PC-9 (cell line): ENCODE results near the gene ANGPTL1. TPM values are rescaled to one million over a fixed set of nuclear protein-coding genes. Genes with fewer than 3 reads are reported as not detected.

Experiments
- BruUV-seq: library from RNA; stranded (reverse); fragments of 400-500 nt; replicated peaks from 2 replicates; lab custom pipeline; 2021; lab: Mats Ljungman, UMichigan
- CTCF ChIA-PET: fragments of 300-600 bp; sonication (Branson Sonifier 250); formaldehyde crosslinking; loops from one replicate; lab custom pipeline; 2022; ENCODE audit warnings: antibody characterized with exemption; lab: Charles Lee
- POLR2A ChIA-PET: fragments of 300-600 bp; sonication (Branson Sonifier 250); formaldehyde crosslinking; loops from one replicate; lab custom pipeline; 2022; ENCODE audit warnings: antibody characterized with exemption; ENCODE audit not compliant: unreplicated experiment; lab: Charles Lee
- DNase-seq, 2 experiments: peaks; one replicate each; pipeline versions ENCODE4 v3.0.0 to v3.0.0-alpha.2; 2015 to 2022; ENCODE audit warnings: mixed read lengths in 1 of 2
- H2AFZ ChIP-seq: fragments of 200-600 bp; sonication (generic); 2 replicates; pipeline ENCODE4 v1.8.1; 2017; ENCODE audit warnings: antibody characterized with exemption
- H3F3A ChIP-seq: fragments of 200-600 bp; sonication (generic); 2 replicates; pipeline ENCODE4 v1.8.1; 2017; ENCODE audit warnings: antibody characterized with exemption, mild to moderate bottlenecking, low read depth; ENCODE audit not compliant: insufficient read depth
- H3K27ac ChIP-seq: fragments of 200-600 bp; sonication (generic); 2 replicates; pipeline ENCODE4 v1.6.1; 2016; ENCODE audit warnings: mixed run types
- H3K27me3 ChIP-seq: fragments of 200-600 bp; sonication (generic); 2 replicates; pipeline ENCODE4 v1.6.1; 2016; ENCODE audit warnings: low read depth, mixed run types; ENCODE audit not compliant: insufficient read depth
- H3K36me3 ChIP-seq: fragments of 200-600 bp; sonication (generic); 2 replicates; pipeline ENCODE4 v1.6.1; 2016; ENCODE audit warnings: low read depth, mixed run types
- H3K4me1 ChIP-seq: fragments of 200-600 bp; sonication (generic); replicated peaks from 2 replicates; pipeline ENCODE4 v1.6.1; 2016; ENCODE audit warnings: mixed run types; ENCODE audit not compliant: insufficient read depth
- H3K4me2 ChIP-seq: fragments of 200-600 bp; sonication (generic); 2 replicates; pipeline ENCODE4 v1.6.1; 2017; ENCODE audit warnings: mixed run types
- H3K4me3 ChIP-seq: fragments of 200-600 bp; sonication (generic); 2 replicates; pipeline ENCODE4 v1.6.1; 2016; ENCODE audit warnings: mixed run types
- H3K79me2 ChIP-seq: fragments of 200-600 bp; sonication (generic); 2 replicates; pipeline ENCODE4 v1.6.1; 2017; ENCODE audit warnings: low read depth, mixed run types
- H3K9me2 ChIP-seq: fragments of 200-600 bp; sonication (generic); 2 replicates; pipeline ENCODE4 v1.8.1; 2017; ENCODE audit warnings: mild to moderate bottlenecking; ENCODE audit not compliant: insufficient read depth
- H3K9me3 ChIP-seq: fragments of 200-600 bp; sonication (generic); 2 replicates; pipeline ENCODE4 v1.8.1; 2016; ENCODE audit warnings: low read depth; ENCODE audit not compliant: insufficient read depth
- H4K20me1 ChIP-seq: fragments of 200-600 bp; sonication (generic); 2 replicates; pipeline ENCODE4 v1.8.1; 2017; ENCODE audit not compliant: insufficient read depth
- CTCF ChIP-seq: fragments of 200-600 bp; sonication (generic); conservative IDR thresholded peaks from 2 replicates; pipeline ENCODE4 v1.6.1; 2017; ENCODE audit warnings: mixed run types, antibody characterized with exemption, mild to moderate bottlenecking, moderate library complexity
- EZH2 ChIP-seq: fragments of 200-600 bp; sonication (generic); IDR thresholded peaks from 2 replicates; pipeline ENCODE4 v1.8.0; 2017; ENCODE audit warnings: antibody characterized with exemption, low read depth
- intact Hi-C: fragments of 100-400 bp; cut with micrococcal nuclease; formaldehyde crosslinking; loops from one replicate; pipeline ENCODE4 v1.10.0; 2022; ENCODE audit not compliant: unreplicated experiment
- total RNA-seq: library from RNA; stranded (reverse); gene quantifications from 2 replicates; pipeline ENCODE4 v1.2.3, GENCODE V29; 2021

Gene ANGPTL1
- total RNA-seq, 1 experiment from 2014 or later = not detected

GRCh38 chr1:178846306-178846705, 24.6 kb downstream of the ANGPTL1 start:
- BruUV-seq = no TSS peak
- POLR2A ChIA-PET = no interaction called here

GRCh38 chr1:178844436-178844835, 26.4 kb downstream of the ANGPTL1 start:
- peaks cover 3% of the 10 kb centered on the region; the same call in 1 of the 2 replicates for H4K20me1 ChIP-seq
- no peak overlapping the region for H3K4me3 ChIP-seq
- peaks cover 18% of the 10 kb centered on the region for H3K4me1 ChIP-seq
- BruUV-seq = no TSS peak
- TF ChIP-seq EZH2 (no peak), CTCF (no peak)
- intact Hi-C loops = no loop called here
- no peak overlapping the region for H2AFZ ChIP-seq
- H3K27ac ChIP-seq = no peak overlapping the region
- 0 out of 2 replicates have a peak, but pooled peaks cover 6% of the 10 kb centered on the region for H3K9me3 ChIP-seq
- peaks cover 22% of the 10 kb centered on the region for H3F3A ChIP-seq
- POLR2A ChIA-PET = no interaction called here
- no peaks in the 10 kb centered on the region for H3K27me3 ChIP-seq
- no peak for DNase-seq
- H3K79me2 ChIP-seq = no peaks in the 10 kb centered on the region
- H3K4me2 ChIP-seq = no peak overlapping the region
- CTCF ChIA-PET = no interaction called here
- H3K9me2 ChIP-seq = no peaks in the 10 kb centered on the region; the same call in 1 of the 2 replicates
- 0 out of 2 replicates have a peak, but pooled peaks cover under 1% of the 10 kb centered on the region for H3K36me3 ChIP-seq

More at GRCh38 chr1:178846306-178846705, 24.6 kb downstream of the ANGPTL1 start:
- no peak for TF ChIP-seq CTCF
- no peak for TF ChIP-seq EZH2
- Histone ChIP-seq H3F3A (peaks cover 28% of the 10 kb centered on the region), H3K4me1 (peaks cover 18% of the 10 kb centered on the region), H2AFZ (no peak overlapping the region), H3K4me3 (no peak overlapping the region), H3K79me2 (no peaks in the 10 kb centered on the region), H3K9me2 (no peaks in the 10 kb centered on the region; the same call in 1 of the 2 replicates), H3K27ac (peak overlapping the region; percentile 45), H3K27me3 (no peaks in the 10 kb centered on the region), H3K9me3 (no peaks in the 10 kb centered on the region), H3K36me3 (0 out of 2 replicates have a peak, but pooled peaks cover 10% of the 10 kb centered on the region), H4K20me1 (peaks cover 3% of the 10 kb centered on the region; the same call in 1 of the 2 replicates), H3K4me2 (no peak overlapping the region)
- CTCF ChIA-PET = no interaction called here
- intact Hi-C loops = loop anchor here (5.0 kb wide), 1 partner anchor 304 kb away; no protein-coding TSS in a partner anchor
- DNase-seq = no peak

- TF ChIP-seq CTCF (no peak), EZH2 (no peak)
- ChIA-PET CTCF (no interaction called here), POLR2A (no interaction called here)
- Histone ChIP-seq H3K27me3 (no peaks in the 10 kb centered on the region), H3K4me1 (no peaks in the 10 kb centered on the region), H3K27ac (no peak overlapping the region), H3K4me3 (no peak overlapping the region), H3K9me2 (no peaks in the 10 kb centered on the region), H3K79me2 (no peaks in the 10 kb centered on the region), H3F3A (0 out of 2 replicates have a peak, but pooled peaks cover under 1% of the 10 kb centered on the region), H3K4me2 (no peak overlapping the region), H3K36me3 (peaks cover 19% of the 10 kb centered on the region; the same call in 1 of the 2 replicates), H3K9me3 (no peaks in the 10 kb centered on the region), H4K20me1 (0 out of 2 replicates have a peak, but pooled peaks cover 3% of the 10 kb centered on the region), H2AFZ (no peak overlapping the region)
- BruUV-seq = no TSS peak
- intact Hi-C loops = no loop called here
- no peak for DNase-seq
Observed at GRCh38 chr1:178825167-178825566, 45.7 kb downstream of the ANGPTL1 start.
